ENCODE measurements around the gene EPS8L3. TPM values are rescaled to one million over a fixed set of nuclear protein-coding genes. Genes with fewer than 3 reads are reported as not detected.
A peak's percentile ranks its signal among the peaks of the same experiment; 100 is the strongest.

The EPS8L3 gene
- total and polyA plus RNA-seq, 8 donors, result 0.21 to 0.99 (median 0.52) TPM; not detected in 2

DNA sequence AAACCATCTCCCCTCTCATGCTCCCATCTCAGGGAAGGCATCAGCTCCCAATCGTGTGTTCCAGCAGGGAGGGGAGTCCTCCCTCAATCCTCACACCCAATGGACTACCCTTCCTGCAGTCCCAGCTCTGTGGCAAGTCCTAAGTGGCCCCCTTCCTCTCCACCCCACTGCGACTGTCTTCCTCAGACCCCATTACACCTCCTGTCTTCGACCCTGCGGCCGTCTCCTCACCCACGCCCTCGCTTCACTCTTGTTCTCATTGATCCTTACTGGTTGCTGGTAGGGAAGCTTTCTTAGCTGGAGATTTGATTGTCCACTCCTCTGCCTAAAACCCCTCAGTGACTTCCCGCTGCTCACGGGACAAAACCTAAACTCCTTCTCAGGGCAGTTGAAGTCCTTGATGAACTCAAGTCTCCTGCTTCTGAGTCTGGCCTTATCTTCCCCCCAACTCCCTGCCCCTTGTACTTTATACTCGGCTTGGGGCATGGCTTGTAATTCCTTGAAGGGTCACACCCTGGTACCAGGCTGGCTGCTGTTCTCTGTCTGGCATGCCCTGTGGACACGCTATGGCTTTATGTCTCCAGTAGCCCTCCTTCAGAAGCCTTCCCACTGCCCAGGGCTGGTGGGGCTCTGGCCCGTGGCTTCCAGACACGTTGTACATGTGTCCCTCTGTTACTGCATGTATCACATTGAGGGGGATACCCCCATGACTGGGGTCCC lies 2.3 kb upstream of the EPS8L3 start:
- H3K4me3 ChIP-seq, result no peak overlapping the region
- no peaks in the 10 kb centered on the region for H3K9me3 ChIP-seq
- H3K27me3 ChIP-seq, result no peaks in the 10 kb centered on the region
- DNase-seq (peak in 2 of 4 donors; percentile 15 to 48), ATAC-seq (no peak)
- intact Hi-C loops (cut with DNase I), result loop anchor here in 1 of 2 donors (5.0 kb wide), 1 partner anchor 124 kb away; no protein-coding TSS in a partner anchor
- TF ChIP-seq, protein P1, sequence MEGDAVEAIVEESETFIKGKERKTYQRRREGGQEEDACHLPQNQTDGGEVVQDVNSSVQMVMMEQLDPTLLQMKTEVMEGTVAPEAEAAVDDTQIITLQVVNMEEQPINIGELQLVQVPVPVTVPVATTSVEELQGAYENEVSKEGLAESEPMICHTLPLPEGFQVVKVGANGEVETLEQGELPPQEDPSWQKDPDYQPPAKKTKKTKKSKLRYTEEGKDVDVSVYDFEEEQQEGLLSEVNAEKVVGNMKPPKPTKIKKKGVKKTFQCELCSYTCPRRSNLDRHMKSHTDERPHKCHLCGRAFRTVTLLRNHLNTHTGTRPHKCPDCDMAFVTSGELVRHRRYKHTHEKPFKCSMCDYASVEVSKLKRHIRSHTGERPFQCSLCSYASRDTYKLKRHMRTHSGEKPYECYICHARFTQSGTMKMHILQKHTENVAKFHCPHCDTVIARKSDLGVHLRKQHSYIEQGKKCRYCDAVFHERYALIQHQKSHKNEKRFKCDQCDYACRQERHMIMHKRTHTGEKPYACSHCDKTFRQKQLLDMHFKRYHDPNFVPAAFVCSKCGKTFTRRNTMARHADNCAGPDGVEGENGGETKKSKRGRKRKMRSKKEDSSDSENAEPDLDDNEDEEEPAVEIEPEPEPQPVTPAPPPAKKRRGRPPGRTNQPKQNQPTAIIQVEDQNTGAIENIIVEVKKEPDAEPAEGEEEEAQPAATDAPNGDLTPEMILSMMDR (IDR thresholded peaks at IDR 0.05), result no peak
- H3K4me1 ChIP-seq, result peaks cover 4 to 15% of the 10 kb centered on the region in 2 donors
- no peak overlapping the region for H3K27ac ChIP-seq
- H3K36me3 ChIP-seq, result no peaks in the 10 kb centered on the region

DNA sequence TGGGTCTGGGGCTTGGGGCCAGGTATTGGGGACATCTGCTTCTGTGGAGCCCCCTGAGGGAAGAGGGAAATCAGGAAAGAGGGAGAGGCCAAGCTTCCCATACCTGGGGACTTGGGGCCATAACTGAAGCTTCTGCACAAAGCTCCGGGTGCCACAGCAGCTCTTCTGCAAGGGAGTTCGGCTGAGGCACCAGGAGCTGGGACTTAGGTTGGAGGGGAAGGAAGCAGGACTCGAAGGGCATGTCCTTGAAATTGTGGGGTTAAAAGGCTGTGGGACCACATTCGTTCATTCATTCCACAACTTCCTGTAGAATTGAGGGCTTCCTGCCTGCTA lies 1.7 kb upstream of the EPS8L3 start:
- H3K4me3 ChIP-seq, result no peak overlapping the region
- H3K27me3 ChIP-seq, result no peaks in the 10 kb centered on the region
- no peak for ATAC-seq
- intact Hi-C loops (cut with DNase I), result loop anchor here in 1 of 2 donors (5.0 kb wide), 1 partner anchor 123 kb away; no protein-coding TSS in a partner anchor
- no peaks in the 10 kb centered on the region for H3K36me3 ChIP-seq
- peaks cover 4 to 15% of the 10 kb centered on the region in 2 donors for H3K4me1 ChIP-seq
- H3K27ac ChIP-seq, result no peak overlapping the region
- no peaks in the 10 kb centered on the region for H3K9me3 ChIP-seq
- DNase-seq, result peak in 2 of 4 donors; percentile 17 to 28
- TF ChIP-seq, protein P1 (IDR thresholded peaks at IDR 0.05), result no peak

DNA sequence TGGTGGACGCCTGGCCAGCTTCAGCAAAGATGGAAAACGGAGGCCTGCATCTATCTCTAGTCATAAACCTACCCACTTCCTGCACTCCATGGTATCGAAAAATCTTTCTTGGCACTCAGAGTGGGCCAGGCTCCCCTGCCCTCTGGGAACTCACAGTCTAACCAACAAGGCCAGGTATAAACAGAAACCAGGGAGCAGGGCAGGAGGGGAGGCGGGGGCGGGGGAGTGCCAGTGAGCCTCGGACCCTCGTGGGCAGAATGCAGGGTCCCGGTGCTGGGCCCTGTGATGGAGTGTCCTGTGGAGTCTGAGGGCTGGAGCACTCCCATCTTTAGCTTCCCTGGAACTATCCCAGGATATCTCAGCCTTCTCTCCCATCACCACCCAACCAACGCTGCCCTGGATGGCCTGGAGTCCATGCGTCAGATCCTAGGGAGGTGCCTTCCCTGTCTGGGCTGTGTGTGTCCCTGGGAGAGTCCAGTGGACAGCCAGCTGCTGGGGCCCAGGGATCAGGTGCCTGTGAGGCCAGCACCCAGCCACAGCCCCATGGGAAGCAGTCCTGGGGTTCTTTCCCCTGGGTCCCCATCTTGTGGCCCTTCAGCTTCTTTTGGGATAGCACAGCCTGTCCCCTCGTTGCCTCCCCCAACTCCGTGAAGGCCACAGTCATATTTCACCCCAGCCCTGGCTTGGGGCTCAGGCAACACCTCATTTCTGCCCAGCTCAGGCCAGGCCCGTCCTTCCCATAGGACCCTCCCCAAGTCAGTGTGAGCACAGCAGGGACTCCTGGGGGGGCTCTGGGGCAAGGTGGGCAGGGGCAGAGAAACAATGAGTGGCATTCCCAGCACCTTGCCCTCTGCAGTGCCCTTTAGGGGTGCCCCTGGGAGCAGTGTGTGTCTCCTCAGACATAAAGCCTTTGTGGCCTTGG lies 1.1 kb upstream of the EPS8L3 start:
- H3K36me3 ChIP-seq, result no peaks in the 10 kb centered on the region
- peaks cover 4 to 15% of the 10 kb centered on the region in 2 donors for H3K4me1 ChIP-seq
- H3K27ac ChIP-seq, result no peak overlapping the region
- TF ChIP-seq, protein P1 (IDR thresholded peaks at IDR 0.05), result no peak
- ATAC-seq (no peak), DNase-seq (peak in 2 of 4 donors; percentile 22 to 39)
- no peak overlapping the region for H3K4me3 ChIP-seq
- H3K9me3 ChIP-seq, result no peaks in the 10 kb centered on the region
- intact Hi-C loops (cut with DNase I), result loop anchor here in 1 of 2 donors (5.0 kb wide), 1 partner anchor 123 kb away; no protein-coding TSS in a partner anchor
- H3K27me3 ChIP-seq, result no peaks in the 10 kb centered on the region

DNA sequence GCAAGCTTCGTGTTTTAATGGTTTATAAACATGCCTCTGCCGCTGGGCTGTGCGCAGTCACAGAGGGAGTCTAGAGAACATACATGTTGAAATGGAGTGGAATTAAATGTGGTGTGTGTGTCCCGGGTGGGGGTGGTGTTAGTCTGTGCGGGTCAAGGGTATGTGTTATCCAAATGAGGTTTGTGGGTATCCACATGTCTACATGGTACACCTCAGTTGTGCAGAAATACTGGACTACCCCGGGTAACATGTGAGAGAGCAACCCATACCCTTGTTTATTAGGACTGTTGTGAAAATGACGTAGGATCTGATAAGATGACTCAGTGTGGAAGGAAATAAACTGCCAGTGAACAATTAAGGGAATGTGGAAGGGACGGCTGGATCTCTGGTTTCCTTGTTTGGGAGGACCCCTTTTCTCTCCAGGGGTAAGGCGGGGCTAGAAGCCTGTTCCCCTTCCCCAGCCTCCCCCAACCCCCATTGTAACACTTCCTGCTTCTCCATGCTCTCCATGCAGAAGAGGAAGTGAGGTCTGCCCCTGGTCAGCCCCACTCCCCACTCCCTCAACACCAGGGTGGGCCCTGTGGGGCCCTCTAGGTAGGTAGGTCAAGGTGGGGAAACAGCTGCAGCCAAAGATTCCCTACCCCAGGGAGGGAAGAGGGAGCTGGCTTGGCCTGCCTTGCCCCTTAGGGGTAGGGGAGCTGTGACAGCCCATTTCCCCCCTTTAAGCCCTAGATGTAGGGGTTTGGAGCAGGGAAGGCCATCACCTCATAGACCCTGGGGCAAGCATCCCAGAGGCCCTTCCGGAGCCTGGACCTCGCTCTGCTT lies 690 bp downstream of the EPS8L3 start:
- no peaks in the 10 kb centered on the region for H3K27me3 ChIP-seq
- intact Hi-C loops (cut with DNase I), result no loop called here
- H3K4me1 ChIP-seq, result peaks cover 4 to 15% of the 10 kb centered on the region in 2 donors
- H3K36me3 ChIP-seq, result no peaks in the 10 kb centered on the region
- ATAC-seq, result peak; percentile 38
- no peaks in the 10 kb centered on the region for H3K9me3 ChIP-seq
- H3K27ac ChIP-seq, result peak overlapping the region in 1 of 2 donors; percentile 38
- no peak overlapping the region for H3K4me3 ChIP-seq
- TF ChIP-seq, protein P1 (IDR thresholded peaks at IDR 0.05), result no peak
- peak in 3 of 4 donors; percentile 17 to 69 (median 31) for DNase-seq
